ENCODE data around the gene SORT1. TPM values are rescaled to one million over a fixed set of nuclear protein-coding genes. Genes with fewer than 3 reads are reported as not detected.

Gene SORT1
- total RNA-seq, 2 donors from 2014 or later = 0.66 to 0.78 TPM

DNA sequence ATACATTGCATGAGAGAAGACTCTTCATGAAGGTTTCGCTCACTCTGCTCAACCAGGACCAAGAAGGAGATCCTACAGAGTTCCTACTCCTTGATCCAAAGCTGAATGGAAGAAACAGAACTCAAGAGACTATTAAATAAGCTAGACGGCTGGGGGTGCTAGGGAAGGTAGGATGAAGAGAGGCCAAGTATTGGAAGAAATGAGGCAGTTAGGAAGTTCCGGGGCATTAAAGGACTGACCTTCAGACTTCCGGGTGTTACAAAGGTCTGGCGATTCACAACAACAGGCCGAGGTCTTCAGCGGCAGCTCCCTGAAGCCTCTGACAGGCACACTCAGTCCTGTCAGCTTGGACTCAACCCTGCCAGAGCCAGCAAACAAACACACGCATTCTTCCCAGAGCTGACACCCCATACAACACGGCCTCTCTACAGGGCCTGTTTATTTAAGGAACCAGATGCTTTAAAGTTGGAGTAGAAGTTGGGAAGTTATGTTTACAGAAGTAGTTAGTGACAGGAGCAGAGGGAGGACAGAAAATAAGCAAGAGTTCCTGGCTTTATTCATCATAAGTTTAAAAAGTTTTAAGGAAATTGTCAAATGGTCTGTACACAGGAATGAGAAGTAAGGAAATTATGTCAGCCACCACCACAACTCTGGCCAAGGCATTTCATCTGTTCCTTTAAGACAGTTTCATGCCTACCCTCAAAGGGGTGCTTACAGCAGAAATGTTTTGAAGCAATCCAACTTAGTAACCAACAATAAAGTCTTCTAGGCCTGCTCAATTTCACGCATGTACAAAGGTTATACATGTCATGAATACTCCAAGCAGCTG lies 4.7 kb downstream of the SORT1 start:
- H3K27ac Mint-ChIP-seq = no peak overlapping the region
- peaks cover 5% of the 10 kb centered on the region for H3K36me3 Mint-ChIP-seq (ENCODE audit: low read depth)
- no peak overlapping the region for H3K4me3 Mint-ChIP-seq
- peaks cover 50% of the 10 kb centered on the region for H3K27me3 Mint-ChIP-seq
- no peak for ATAC-seq (replicated peaks)
- no peaks in the 10 kb centered on the region for H3K9me3 Mint-ChIP-seq
- H3K4me1 Mint-ChIP-seq = peaks cover 4% of the 10 kb centered on the region

DNA sequence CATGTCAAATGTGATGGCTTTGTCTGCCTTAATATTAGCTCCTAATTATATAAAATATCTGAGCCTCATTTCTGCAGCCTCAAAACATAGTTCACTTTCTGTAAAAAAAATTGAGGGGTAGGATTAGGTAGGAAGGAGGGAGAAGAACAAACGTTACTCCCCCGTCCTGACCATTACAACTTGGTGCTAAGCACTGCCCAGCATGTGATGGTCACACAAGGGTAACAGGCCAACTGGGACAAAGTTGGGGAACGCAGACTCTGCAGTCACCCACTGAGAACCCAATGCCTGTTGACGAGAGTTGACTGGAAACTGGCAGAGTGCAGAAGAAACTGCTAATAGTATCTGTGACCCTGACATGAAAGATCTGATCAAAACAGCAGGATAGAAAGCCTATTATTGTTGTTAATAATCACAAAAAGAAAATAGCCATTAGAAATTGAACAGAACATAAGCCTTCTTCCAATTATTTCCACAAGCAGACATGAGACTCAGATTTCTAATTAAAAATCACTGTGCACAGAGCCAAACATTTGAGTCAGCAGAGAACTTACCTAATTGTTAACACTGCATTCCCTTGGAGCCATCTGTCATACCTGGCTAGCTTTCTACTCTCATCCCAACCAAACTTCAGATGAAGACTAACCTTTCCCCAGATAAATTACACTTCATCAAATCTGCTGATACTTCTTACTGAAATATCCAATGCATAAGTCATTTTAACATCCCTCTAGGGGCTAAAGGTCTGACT lies 5.5 kb downstream of the SORT1 start:
- no peak for ATAC-seq (replicated peaks)
- Mint-ChIP-seq H3K27me3 (peaks cover 50% of the 10 kb centered on the region), H3K36me3 (ENCODE audit: low read depth) (peaks cover 5% of the 10 kb centered on the region)

DNA sequence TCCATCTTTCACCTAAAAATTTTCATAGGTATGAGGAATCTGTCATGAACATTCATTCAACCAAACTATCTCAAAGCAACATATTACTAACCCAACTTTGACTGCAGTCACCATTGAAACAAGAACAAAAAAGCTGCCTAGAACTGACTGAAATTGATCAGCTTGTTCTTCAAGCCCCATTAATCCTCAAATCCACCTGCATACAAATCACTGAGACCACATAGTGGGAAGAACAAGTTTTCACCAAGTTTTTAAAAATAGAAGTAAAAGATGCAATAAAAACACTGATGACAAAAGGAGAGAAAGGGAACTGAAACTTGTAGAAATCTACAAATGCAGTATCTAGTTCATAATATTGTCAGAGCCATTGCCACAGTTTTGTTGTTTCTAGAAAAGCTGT lies 6.1 kb downstream of the SORT1 start:
- Mint-ChIP-seq H3K9me3 (no peaks in the 10 kb centered on the region), H3K27ac (no peak overlapping the region), H3K36me3 (ENCODE audit: low read depth) (peaks cover 5% of the 10 kb centered on the region), H3K4me1 (no peaks in the 10 kb centered on the region), H3K4me3 (no peak overlapping the region), H3K27me3 (peaks cover 44% of the 10 kb centered on the region)
- peak; percentile 59 for ATAC-seq (replicated peaks)

More for the DNA sequence above, 5.5 kb downstream of the SORT1 start:
- Mint-ChIP-seq H3K4me3 (no peak overlapping the region), H3K27ac (no peak overlapping the region), H3K9me3 (no peaks in the 10 kb centered on the region), H3K4me1 (peaks cover 4% of the 10 kb centered on the region)

DNA sequence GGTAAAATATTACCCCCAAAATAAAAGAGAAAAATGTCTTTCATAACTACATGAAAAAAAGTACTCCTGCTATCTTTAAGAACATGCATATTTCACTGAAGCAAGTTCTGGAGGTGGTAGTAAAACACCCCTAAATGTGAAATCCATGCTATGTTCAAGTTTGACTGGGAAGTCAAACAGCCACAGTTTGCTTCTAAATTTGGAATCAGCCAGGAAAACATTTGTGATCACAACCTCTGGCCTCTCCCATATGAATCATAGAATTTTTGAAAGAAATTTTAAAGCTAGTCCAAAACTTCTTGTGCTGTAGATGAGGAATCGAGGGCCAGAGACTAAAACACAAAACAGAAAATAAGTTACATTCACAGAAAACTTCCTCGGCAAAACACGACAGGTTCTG lies 6.6 kb downstream of the SORT1 start:
- no peak for ATAC-seq (replicated peaks)
- Mint-ChIP-seq H3K27me3 (peaks cover 39% of the 10 kb centered on the region), H3K4me3 (no peak overlapping the region), H3K4me1 (no peaks in the 10 kb centered on the region), H3K27ac (no peak overlapping the region), H3K9me3 (no peaks in the 10 kb centered on the region), H3K36me3 (ENCODE audit: low read depth) (peaks cover 5% of the 10 kb centered on the region)

DNA sequence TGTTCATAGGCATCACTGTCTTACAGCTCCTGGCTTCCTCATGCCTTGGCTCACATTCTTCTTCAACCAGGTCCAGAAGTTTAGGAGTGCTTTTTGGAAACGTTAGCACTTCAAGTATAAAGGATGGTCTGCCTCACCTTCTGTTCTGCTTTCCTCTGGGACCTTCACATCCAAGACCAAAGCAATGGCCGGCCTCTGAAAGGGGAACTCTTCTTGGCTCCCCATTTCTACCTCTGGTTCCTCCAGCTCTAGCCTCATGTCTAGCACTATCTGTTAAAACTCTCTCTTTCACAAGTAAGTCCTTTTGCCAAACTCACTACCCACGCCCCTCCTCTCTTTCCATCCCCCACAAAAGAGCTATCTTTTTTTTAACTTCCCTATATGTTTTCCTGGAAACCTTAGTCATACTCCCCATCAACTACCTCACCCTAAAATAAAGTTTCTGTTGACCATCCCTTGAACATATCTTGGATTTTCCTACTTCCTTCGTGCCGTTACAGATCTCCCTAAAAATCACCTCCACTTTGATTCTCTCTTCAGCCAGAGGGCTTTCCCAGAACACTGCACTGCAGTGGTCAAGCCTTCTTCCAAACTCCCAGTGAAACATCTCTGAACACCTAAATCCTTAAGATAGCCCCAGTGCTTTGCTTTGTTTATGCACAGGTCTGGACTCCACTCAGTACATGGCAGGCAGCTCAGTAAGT lies 7.9 kb downstream of the SORT1 start:
- H3K27ac Mint-ChIP-seq = no peak overlapping the region
- no peak for ATAC-seq (replicated peaks)

GRCh38 chr1:109388884-109389637 lies 8.7 kb downstream of the SORT1 start:
- H3K4me1 Mint-ChIP-seq = no peaks in the 10 kb centered on the region
- no peaks in the 10 kb centered on the region for H3K36me3 Mint-ChIP-seq (ENCODE audit: low read depth)
- peaks cover 24% of the 10 kb centered on the region for H3K27me3 Mint-ChIP-seq
- no peak overlapping the region for H3K27ac Mint-ChIP-seq
- H3K9me3 Mint-ChIP-seq = no peaks in the 10 kb centered on the region
- no peak overlapping the region for H3K4me3 Mint-ChIP-seq
- ATAC-seq (replicated peaks) = no peak

More for the DNA sequence above, 7.9 kb downstream of the SORT1 start:
- Mint-ChIP-seq H3K36me3 (ENCODE audit: low read depth) (no peaks in the 10 kb centered on the region), H3K4me1 (no peaks in the 10 kb centered on the region), H3K4me3 (no peak overlapping the region), H3K27me3 (peaks cover 28% of the 10 kb centered on the region), H3K9me3 (no peaks in the 10 kb centered on the region)

- H3K36me3 Mint-ChIP-seq (ENCODE audit: low read depth) = no peaks in the 10 kb centered on the region
- no peak overlapping the region for H3K27ac Mint-ChIP-seq
- peaks cover 24% of the 10 kb centered on the region for H3K27me3 Mint-ChIP-seq
- H3K4me1 Mint-ChIP-seq = no peaks in the 10 kb centered on the region
- H3K4me3 Mint-ChIP-seq = no peak overlapping the region
- H3K9me3 Mint-ChIP-seq = no peaks in the 10 kb centered on the region
- ATAC-seq (replicated peaks) = no peak
Observed at GRCh38 chr1:109388208-109388711, 9.5 kb downstream of the SORT1 start.

DNA sequence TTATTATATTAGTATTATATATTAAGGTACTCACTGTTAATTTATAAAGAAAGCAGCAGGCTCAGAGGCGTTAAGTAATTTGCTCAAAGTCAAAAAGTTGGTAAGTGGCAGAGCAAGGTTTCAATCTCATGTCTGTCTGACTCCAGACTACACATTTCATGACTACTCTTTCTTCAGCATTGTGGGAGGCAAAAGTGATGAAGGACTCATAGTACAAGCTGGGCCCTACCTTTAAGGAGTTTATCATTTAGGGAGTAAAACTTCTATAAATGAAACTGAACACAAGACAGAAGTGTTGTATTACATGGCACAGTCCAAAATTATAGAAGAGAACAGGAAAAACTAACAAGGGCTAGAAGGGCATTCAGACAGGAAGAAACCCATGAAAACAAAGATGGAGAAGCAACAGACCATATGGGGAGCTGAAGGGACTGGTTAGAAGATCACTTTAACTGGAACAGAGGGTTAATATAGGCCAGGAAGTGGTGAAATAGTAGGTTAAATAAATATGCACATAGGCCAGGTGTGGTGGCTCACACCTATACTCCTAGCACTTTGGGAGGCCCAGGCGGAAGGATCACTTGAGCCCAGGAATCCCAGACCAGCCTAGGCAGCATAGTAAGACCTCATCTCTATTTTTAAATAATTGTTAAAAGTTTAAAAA lies 11.5 kb downstream of the SORT1 start:
- peak; percentile 67 for ATAC-seq (replicated peaks)
- Mint-ChIP-seq H3K27ac (no peak overlapping the region), H3K4me3 (no peak overlapping the region)

GRCh38 chr1:109385417-109385816 lies 12.3 kb downstream of the SORT1 start:
- H3K4me1 Mint-ChIP-seq = no peaks in the 10 kb centered on the region

More for the DNA sequence above, 11.5 kb downstream of the SORT1 start:
- no peaks in the 10 kb centered on the region for H3K36me3 Mint-ChIP-seq (ENCODE audit: low read depth)
- no peaks in the 10 kb centered on the region for H3K9me3 Mint-ChIP-seq
- no peaks in the 10 kb centered on the region for H3K4me1 Mint-ChIP-seq
- H3K27me3 Mint-ChIP-seq = peaks cover 15% of the 10 kb centered on the region

GRCh38 chr1:109383854-109384253 lies 13.9 kb downstream of the SORT1 start:
- Mint-ChIP-seq H3K4me3 (no peak overlapping the region), H3K27me3 (peaks cover 2% of the 10 kb centered on the region), H3K36me3 (ENCODE audit: low read depth) (no peaks in the 10 kb centered on the region), H3K4me1 (no peaks in the 10 kb centered on the region), H3K9me3 (no peaks in the 10 kb centered on the region), H3K27ac (no peak overlapping the region)
- no peak for ATAC-seq (replicated peaks)

More at GRCh38 chr1:109385417-109385816, 12.3 kb downstream of the SORT1 start:
- no peak for ATAC-seq (replicated peaks)
- peaks cover 12% of the 10 kb centered on the region for H3K27me3 Mint-ChIP-seq
- H3K36me3 Mint-ChIP-seq (ENCODE audit: low read depth) = no peaks in the 10 kb centered on the region
- H3K27ac Mint-ChIP-seq = no peak overlapping the region
- no peaks in the 10 kb centered on the region for H3K9me3 Mint-ChIP-seq
- H3K4me3 Mint-ChIP-seq = no peak overlapping the region

GRCh38 chr1:109383087-109383779 lies 14.5 kb downstream of the SORT1 start:
- H3K27me3 Mint-ChIP-seq = no peaks in the 10 kb centered on the region
- no peak overlapping the region for H3K27ac Mint-ChIP-seq
- H3K4me1 Mint-ChIP-seq = no peaks in the 10 kb centered on the region
- no peak overlapping the region for H3K4me3 Mint-ChIP-seq
- H3K9me3 Mint-ChIP-seq = no peaks in the 10 kb centered on the region
- H3K36me3 Mint-ChIP-seq (ENCODE audit: low read depth) = no peaks in the 10 kb centered on the region
- no peak for ATAC-seq (replicated peaks)

DNA sequence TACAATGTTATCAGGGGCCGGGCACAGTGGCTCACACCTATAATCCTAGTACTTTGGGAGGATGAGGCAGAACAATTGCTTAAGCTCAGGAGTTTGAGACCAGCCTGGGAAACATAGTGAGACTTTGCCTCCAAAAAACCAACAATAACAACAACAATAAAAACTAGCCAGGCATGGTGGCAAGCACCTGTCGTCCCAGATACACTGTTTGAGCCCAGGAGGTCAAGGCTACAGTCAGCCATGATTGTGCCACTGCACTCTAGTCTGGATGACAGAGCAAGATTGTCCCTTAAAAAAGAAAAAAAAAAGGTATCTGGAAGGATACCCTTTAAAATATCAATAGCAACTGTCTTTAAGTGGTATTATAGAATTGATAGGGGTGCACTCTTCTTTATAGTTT lies 16.1 kb downstream of the SORT1 start:
- no peaks in the 10 kb centered on the region for H3K9me3 Mint-ChIP-seq
- H3K4me1 Mint-ChIP-seq = no peaks in the 10 kb centered on the region
- H3K36me3 Mint-ChIP-seq (ENCODE audit: low read depth) = no peaks in the 10 kb centered on the region
- H3K27ac Mint-ChIP-seq = no peak overlapping the region
- H3K4me3 Mint-ChIP-seq = no peak overlapping the region
- H3K27me3 Mint-ChIP-seq = no peaks in the 10 kb centered on the region
- ATAC-seq (replicated peaks) = no peak

DNA sequence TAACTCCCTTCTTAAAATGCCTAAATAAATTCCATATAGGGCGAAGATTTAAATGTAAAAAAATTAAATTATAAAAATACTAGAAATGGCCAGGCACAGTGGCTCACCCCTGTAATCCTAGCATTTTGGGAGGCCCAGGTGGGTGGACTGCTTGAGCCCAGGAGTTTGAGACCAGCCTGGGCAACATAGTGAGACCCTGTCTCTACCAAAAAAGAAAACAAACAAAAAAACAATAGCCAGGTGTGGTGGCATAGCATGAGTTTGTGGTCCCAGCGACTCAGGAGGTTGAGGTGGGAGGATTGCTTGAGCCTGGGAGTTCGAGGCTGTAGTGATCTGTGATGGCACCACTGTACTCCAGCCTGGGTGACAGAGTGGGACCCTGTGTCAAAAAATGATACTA lies 17.8 kb downstream of the SORT1 start:
- Mint-ChIP-seq H3K27ac (no peak overlapping the region), H3K36me3 (ENCODE audit: low read depth) (no peaks in the 10 kb centered on the region), H3K4me3 (no peak overlapping the region), H3K9me3 (no peaks in the 10 kb centered on the region), H3K4me1 (no peaks in the 10 kb centered on the region), H3K27me3 (no peaks in the 10 kb centered on the region)
- ATAC-seq (replicated peaks) = no peak

All from activated T-helper 17 cell treated with anti-CD3 and anti-CD28 coated beads, Interleukin-2, amount 50 U/mL, for 72 hours (primary cell).